IMR-90 (cell line): Measurements from ENCODE around the gene VASH1. TPM values are rescaled to one million over a fixed set of nuclear protein-coding genes. Genes with fewer than 3 reads are reported as not detected.

Experiments
- ATAC-seq: fragments of 200-7000 bp; cut with Tn5 transposase; 2 replicates; pipeline ENCODE4 v1.9.1; 2020; ENCODE audit warnings: low read depth, mild to moderate bottlenecking, moderate library complexity
- BruUV-seq: library from RNA; stranded (reverse); fragments of 400-500 nt; replicated peaks from 2 replicates; lab custom pipeline; 2021; lab: Mats Ljungman, UMichigan
- CTCF ChIA-PET: fragments of 300-600 bp; formaldehyde crosslinking; extraction: SDS; loops from one replicate; lab custom pipeline; 2021; ENCODE audit warnings: antibody characterized with exemption; lab: Yijun Ruan, JAX
- POLR2A ChIA-PET: fragments of 300-600 bp; sonication (Branson Sonifier 250); formaldehyde crosslinking; loops from one replicate; lab custom pipeline; 2022; ENCODE audit warnings: antibody characterized with exemption; ENCODE audit not compliant: unreplicated experiment; lab: Charles Lee
- DNase-seq: peaks from one replicate; pipeline ENCODE4 v3.0.0; 2013
- H2AFZ ChIP-seq: replicated peaks from 2 replicates; pipeline ENCODE3; 2013; ENCODE audit warnings: low read length, mild to moderate bottlenecking; ENCODE audit not compliant: poor library complexity
- H2AK5ac ChIP-seq: 2 replicates; pipeline ENCODE4 v1.6.1; 2013; ENCODE audit warnings: low read depth, low read length, inconsistent platforms
- H2AK9ac ChIP-seq: replicated peaks from 2 replicates; pipeline ENCODE3; 2013; ENCODE audit warnings: mild to moderate bottlenecking, low read depth, low read length, moderate library complexity; ENCODE audit not compliant: poor library complexity
- H2BK120ac ChIP-seq: 2 replicates; pipeline ENCODE4 v1.6.1; 2013; ENCODE audit warnings: low read depth, low read length, inconsistent platforms
- H2BK15ac ChIP-seq: 3 replicates; pipeline ENCODE4 v1.6.1; 2013; ENCODE audit warnings: low read depth, low read length, inconsistent platforms
- H2BK20ac ChIP-seq: 2 replicates; pipeline ENCODE4 v1.6.1; 2013; ENCODE audit warnings: low read depth, mild to moderate bottlenecking, inconsistent platforms, low read length, moderate library complexity
- H2BK5ac ChIP-seq: 2 replicates; pipeline ENCODE4 v1.6.1; 2013; ENCODE audit warnings: mild to moderate bottlenecking, low read depth, low read length, inconsistent platforms; ENCODE audit not compliant: poor library complexity, severe bottlenecking
- H3K14ac ChIP-seq: replicated peaks from 2 replicates; pipeline ENCODE4 v1.6.1; 2013; ENCODE audit warnings: low read depth, low read length, inconsistent platforms
- H3K18ac ChIP-seq: 2 replicates; pipeline ENCODE4 v1.6.1; 2013; ENCODE audit warnings: low read depth, low read length, control low read depth
- H3K23ac ChIP-seq: 2 replicates; pipeline ENCODE4 v1.6.1; 2013; ENCODE audit warnings: low read depth, low read length, inconsistent platforms
- H3K27ac ChIP-seq: 2 replicates; pipeline ENCODE4 v1.5.1; 2013; ENCODE audit warnings: mild to moderate bottlenecking, control low read depth, low read length; ENCODE audit not compliant: insufficient read depth
- H3K27me3 ChIP-seq: 2 replicates; pipeline ENCODE4 v1.6.1; 2013; ENCODE audit warnings: low read length; ENCODE audit not compliant: control insufficient read depth, insufficient read depth
- H3K36me3 ChIP-seq: 2 replicates; pipeline ENCODE4 v1.6.1; 2013; ENCODE audit warnings: low read length, mixed read lengths; ENCODE audit not compliant: control insufficient read depth, insufficient read depth
- H3K4ac ChIP-seq: 2 replicates; pipeline ENCODE4 v1.6.1; 2013; ENCODE audit warnings: low read depth, low read length, inconsistent platforms
- H3K4me1 ChIP-seq: 2 replicates; pipeline ENCODE4 v1.6.1; 2013; ENCODE audit warnings: low read length, mixed read lengths; ENCODE audit not compliant: control insufficient read depth, insufficient read depth
- H3K4me2 ChIP-seq: 2 replicates; pipeline ENCODE4 v1.6.1; 2013; ENCODE audit warnings: low read depth, mild to moderate bottlenecking, control low read depth, low read length, moderate library complexity
- H3K4me3 ChIP-seq: 2 replicates; pipeline ENCODE4 v1.5.1; 2013; ENCODE audit warnings: low read depth, mild to moderate bottlenecking, control low read depth, low read length, moderate library complexity; ENCODE audit not compliant: insufficient read depth
- H3K56ac ChIP-seq: 2 replicates; pipeline ENCODE4 v1.6.1; 2013; ENCODE audit warnings: low read length, inconsistent platforms; ENCODE audit not compliant: insufficient read depth; ENCODE audit errors: extremely low read depth
- H3K79me1 ChIP-seq, 2 experiments: 2 replicates each; pipeline ENCODE4 v1.6.1; 2013; ENCODE audit warnings: low read length in 2 of 2, inconsistent platforms in 1 of 2, low read depth in 1 of 2
- H3K9ac ChIP-seq: 2 replicates; pipeline ENCODE4 v1.6.1; 2013; ENCODE audit warnings: low read depth, low read length, control low read depth
- H3K9me1 ChIP-seq: 2 replicates; pipeline ENCODE4 v1.6.1; 2013; ENCODE audit warnings: low read length, inconsistent platforms; ENCODE audit not compliant: insufficient read depth
- H3K9me3 ChIP-seq: 2 replicates; pipeline ENCODE4 v1.6.1; 2013; ENCODE audit warnings: low read length; ENCODE audit not compliant: control insufficient read depth, insufficient read depth
- H4K20me1 ChIP-seq: 2 replicates; pipeline ENCODE4 v1.6.1; 2013; ENCODE audit warnings: low read length, inconsistent platforms; ENCODE audit not compliant: insufficient read depth
- H4K5ac ChIP-seq: 2 replicates; pipeline ENCODE4 v1.6.1; 2013; ENCODE audit warnings: mild to moderate bottlenecking, low read depth, low read length, control low read depth
- H4K8ac ChIP-seq, 2 experiments: 2 replicates each; pipeline ENCODE4 v1.6.1; 2013; ENCODE audit warnings: low read depth in 2 of 2, low read length in 2 of 2, control low read depth in 1 of 2, inconsistent platforms in 1 of 2
- H4K91ac ChIP-seq: 2 replicates; pipeline ENCODE4 v1.6.1; 2013; ENCODE audit warnings: low read depth, low read length, inconsistent platforms; ENCODE audit not compliant: insufficient read depth
- BHLHE40 ChIP-seq: fragments of 150-350 bp; IDR thresholded peaks from 2 replicates; pipeline ENCODE4 v1.6.1; 2016; ENCODE audit warnings: mild to moderate bottlenecking, low read depth, low read length
- CEBPB ChIP-seq: IDR thresholded peaks from 2 replicates; pipeline ENCODE4 v1.6.1; 2012; ENCODE audit warnings: low read depth, low read length, improper control_type of control experiment
- CHD1 ChIP-seq: IDR thresholded peaks from 2 replicates; pipeline ENCODE4 v1.6.1; 2012; ENCODE audit warnings: low read depth, low read length, improper control_type of control experiment
- FOS ChIP-seq: fragments of 150-350 bp; IDR thresholded peaks from 2 replicates; pipeline ENCODE4 v1.6.1; 2016; ENCODE audit warnings: low read depth, low read length
- MAFK ChIP-seq: IDR thresholded peaks from 2 replicates; pipeline ENCODE4 v1.6.1; 2012; ENCODE audit warnings: low read depth, low read length, improper control_type of control experiment
- MAZ ChIP-seq: IDR thresholded peaks from 2 replicates; pipeline ENCODE4 v1.6.1; 2012; ENCODE audit warnings: low read depth, mild to moderate bottlenecking, low read length, improper control_type of control experiment, moderate library complexity, borderline replicate concordance
- MXI1 ChIP-seq: IDR thresholded peaks from 2 replicates; pipeline ENCODE4 v1.6.1; 2012; ENCODE audit warnings: low read depth, mild to moderate bottlenecking, low read length, moderate library complexity, borderline replicate concordance
- NFE2L2 ChIP-seq: fragments of 150-350 bp; IDR thresholded peaks from 2 replicates; pipeline ENCODE4 v1.6.1; 2016; ENCODE audit warnings: low read depth, mild to moderate bottlenecking, low read length
- POLR2A ChIP-seq: IDR thresholded peaks from 2 replicates; pipeline ENCODE4 v1.6.1; 2012; ENCODE audit warnings: mild to moderate bottlenecking, low read depth, low read length
- RAD21 ChIP-seq: IDR thresholded peaks from 2 replicates; pipeline ENCODE4 v1.6.1; 2012; ENCODE audit warnings: low read length, improper control_type of control experiment
- RCOR1 ChIP-seq: IDR thresholded peaks from 2 replicates; pipeline ENCODE4 v1.6.1; 2012; ENCODE audit warnings: mild to moderate bottlenecking, low read length, improper control_type of control experiment; ENCODE audit not compliant: insufficient replicate concordance
- RFX5 ChIP-seq: IDR thresholded peaks from 2 replicates; pipeline ENCODE4 v1.8.0; 2012; ENCODE audit warnings: low read depth, mild to moderate bottlenecking, low read length, moderate library complexity
- SMC3 ChIP-seq: fragments of 150-350 bp; IDR thresholded peaks from 2 replicates; pipeline ENCODE4 v1.6.1; 2016; ENCODE audit warnings: low read depth, mild to moderate bottlenecking, antibody characterized with exemption, low read length, moderate library complexity
- WGBS, 2 experiments: methylation state at CpG; one replicate each; pipeline versions ENCODE4 v1.1.5 to v1.1.7; 2013; ENCODE audit warnings: missing lambda C conversion rate in 2 of 2; ENCODE audit not compliant: insufficient read length in 1 of 2; ENCODE audit errors: extremely low coverage in 2 of 2; 5-methylcytosine and 5-hydroxymethylcytosine counted together
- dilution Hi-C: fragments of 300-500 bp; cut with HindIII; formaldehyde crosslinking; loops from one replicate; pipeline ENCODE4 v1.14.3; 2018; ENCODE audit warnings: low sequenced_read_pairs; ENCODE audit not compliant: unreplicated experiment
- in situ Hi-C: fragments of 300-500 bp; cut with MboI; formaldehyde crosslinking; loops from 3 replicates; pipeline ENCODE4 v1.14.3; 2019; ENCODE audit warnings: low sequenced_read_pairs, inconsistent platforms, mixed read lengths
- intact Hi-C: fragments of 100-400 bp; cut with micrococcal nuclease; formaldehyde crosslinking; loops from 2 replicates; pipeline ENCODE4 v1.10.0; 2022
- polyA plus RNA-seq, 3 experiments: library from polyadenylated mRNA; depleted of rRNA; stranded (reverse); fragments of >200 nt; gene quantifications; 2 replicates each; pipeline ENCODE4 v1.2.3, GENCODE V29; 2012; ENCODE audit warnings: low replicate concordance in 1 of 3
- total RNA-seq: library from RNA; depleted of rRNA; stranded (reverse); fragments of >200 nt; gene quantifications from 2 replicates; pipeline ENCODE4 v1.2.3, GENCODE V29; 2012
- TF ChIP-seq, protein P1 (sequence below): conservative IDR thresholded peaks from 2 replicates; pipeline ENCODE4 v1.5.1; 2012; ENCODE audit warnings: mild to moderate bottlenecking, low read depth, low read length, improper control_type of control experiment
- TF ChIP-seq, protein P2 (sequence below): fragments of 150-350 bp; IDR thresholded peaks from 2 replicates; pipeline ENCODE4 v1.6.1; 2017; ENCODE audit warnings: mild to moderate bottlenecking, antibody characterized with exemption, low read length, low read depth

VASH1 gene
- total and polyA plus RNA-seq, 2 of the 4 experiments (the other 2 are of a cell fraction): 2.0 to 9.5 TPM

DNA sequence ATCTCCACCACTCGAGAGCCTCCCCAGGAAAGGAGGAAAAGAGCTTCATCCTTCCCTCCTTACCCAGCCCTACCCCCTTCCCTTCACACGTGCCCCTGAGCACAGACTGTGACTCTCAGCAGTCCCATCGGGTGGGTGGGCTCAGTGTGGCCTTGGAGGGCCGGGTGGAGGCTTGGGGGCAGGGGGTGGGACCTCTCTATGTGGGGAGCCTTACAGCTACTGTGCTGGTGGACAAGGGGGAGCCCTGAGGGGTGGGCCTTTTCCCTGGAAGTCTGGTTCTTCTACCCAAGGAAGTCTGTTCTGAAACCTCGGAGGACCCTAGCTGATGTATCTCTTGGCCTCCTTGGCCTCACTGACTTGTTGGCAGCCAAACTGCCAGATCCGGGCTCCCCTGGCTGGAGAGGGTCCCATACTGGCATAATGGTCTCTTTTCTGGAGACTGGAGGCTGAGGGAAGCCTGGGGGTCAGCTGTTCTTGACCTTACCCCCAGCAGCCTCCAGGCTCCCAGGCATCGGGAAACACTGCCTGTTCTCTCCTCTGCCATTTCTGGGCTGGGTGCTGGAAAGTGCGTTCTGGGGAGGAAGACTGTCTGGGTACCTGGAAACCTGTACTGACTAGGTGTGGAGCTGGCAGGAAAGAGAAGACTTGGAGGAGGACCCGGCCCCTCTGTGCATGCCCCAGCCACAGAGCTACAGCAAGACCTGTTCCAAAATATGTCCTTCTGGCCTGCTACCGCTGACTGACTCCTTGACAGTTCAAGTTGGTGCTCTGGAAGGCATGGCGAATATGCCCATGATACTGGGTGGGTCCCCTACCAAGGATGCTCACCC, 7.6 kb downstream of the VASH1 start:
- H3K14ac ChIP-seq: no peak overlapping the region
- no peak overlapping the region for H3K9ac ChIP-seq
- no peaks in the 10 kb centered on the region for H3K27me3 ChIP-seq
- H4K8ac ChIP-seq: peak overlapping the region in 1 of 2 experiments; percentile 42; a peak in 1 of 4 replicates
- no peak overlapping the region for H3K4me2 ChIP-seq
- no peak overlapping the region for H3K18ac ChIP-seq
- dilution Hi-C loops: no loop called here
- no peak overlapping the region for H3K4ac ChIP-seq
- H2BK5ac ChIP-seq: no peak overlapping the region
- H3K4me3 ChIP-seq: no peak overlapping the region
- no peak overlapping the region for H2BK15ac ChIP-seq
- no peak overlapping the region for H2BK120ac ChIP-seq
- no peak overlapping the region for H3K56ac ChIP-seq
- no peak overlapping the region for H4K91ac ChIP-seq
- H2AK9ac ChIP-seq: no peak overlapping the region
- ATAC-seq (no peak), DNase-seq (no peak)
- H3K4me1 ChIP-seq: peaks cover 14% of the 10 kb centered on the region
- peak overlapping the region; percentile 62 for H2AFZ ChIP-seq
- peaks cover 8% of the 10 kb centered on the region; the same call in 1 of the 2 replicates for H3K9me1 ChIP-seq
- in situ Hi-C loops: no loop called here
- 75% methylated on average over 4 of the region's 11 CpGs; no CpG with 5 or more reads in 1 of the 2 experiments for WGBS, 2 experiments
- no peak overlapping the region for H2BK20ac ChIP-seq
- CTCF ChIA-PET: no interaction called here
- H3K79me1 ChIP-seq: no peaks in the 10 kb centered on the region
- H3K9me3 ChIP-seq: no peaks in the 10 kb centered on the region
- H4K20me1 ChIP-seq: no peaks in the 10 kb centered on the region
- no peak overlapping the region for H3K27ac ChIP-seq
- intact Hi-C loops: no loop called here
- H2AK5ac ChIP-seq: no peak overlapping the region
- no peak overlapping the region for H3K23ac ChIP-seq
- no TSS peak for BruUV-seq
- peaks cover 4% of the 10 kb centered on the region; the same call in 1 of the 2 replicates for H3K36me3 ChIP-seq
- POLR2A ChIA-PET: interaction anchor here (0.6 kb wide), 1 partner anchor 256 kb away, joined by 3 read pairs; no protein-coding TSS in a partner anchor
- no peak overlapping the region for H4K5ac ChIP-seq
- TF ChIP-seq RAD21: no peak
- TF ChIP-seq POLR2A: no peak
- no peak for TF ChIP-seq BHLHE40
- TF ChIP-seq RFX5: no peak
- TF ChIP-seq, protein P1, sequence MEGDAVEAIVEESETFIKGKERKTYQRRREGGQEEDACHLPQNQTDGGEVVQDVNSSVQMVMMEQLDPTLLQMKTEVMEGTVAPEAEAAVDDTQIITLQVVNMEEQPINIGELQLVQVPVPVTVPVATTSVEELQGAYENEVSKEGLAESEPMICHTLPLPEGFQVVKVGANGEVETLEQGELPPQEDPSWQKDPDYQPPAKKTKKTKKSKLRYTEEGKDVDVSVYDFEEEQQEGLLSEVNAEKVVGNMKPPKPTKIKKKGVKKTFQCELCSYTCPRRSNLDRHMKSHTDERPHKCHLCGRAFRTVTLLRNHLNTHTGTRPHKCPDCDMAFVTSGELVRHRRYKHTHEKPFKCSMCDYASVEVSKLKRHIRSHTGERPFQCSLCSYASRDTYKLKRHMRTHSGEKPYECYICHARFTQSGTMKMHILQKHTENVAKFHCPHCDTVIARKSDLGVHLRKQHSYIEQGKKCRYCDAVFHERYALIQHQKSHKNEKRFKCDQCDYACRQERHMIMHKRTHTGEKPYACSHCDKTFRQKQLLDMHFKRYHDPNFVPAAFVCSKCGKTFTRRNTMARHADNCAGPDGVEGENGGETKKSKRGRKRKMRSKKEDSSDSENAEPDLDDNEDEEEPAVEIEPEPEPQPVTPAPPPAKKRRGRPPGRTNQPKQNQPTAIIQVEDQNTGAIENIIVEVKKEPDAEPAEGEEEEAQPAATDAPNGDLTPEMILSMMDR: no peak
- TF ChIP-seq SMC3: no peak
- TF ChIP-seq, protein P2, sequence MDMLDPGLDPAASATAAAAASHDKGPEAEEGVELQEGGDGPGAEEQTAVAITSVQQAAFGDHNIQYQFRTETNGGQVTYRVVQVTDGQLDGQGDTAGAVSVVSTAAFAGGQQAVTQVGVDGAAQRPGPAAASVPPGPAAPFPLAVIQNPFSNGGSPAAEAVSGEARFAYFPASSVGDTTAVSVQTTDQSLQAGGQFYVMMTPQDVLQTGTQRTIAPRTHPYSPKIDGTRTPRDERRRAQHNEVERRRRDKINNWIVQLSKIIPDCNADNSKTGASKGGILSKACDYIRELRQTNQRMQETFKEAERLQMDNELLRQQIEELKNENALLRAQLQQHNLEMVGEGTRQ: no peak
- TF ChIP-seq MXI1: no peak
- no peak for TF ChIP-seq CHD1
- no peak for TF ChIP-seq RCOR1
- no peak for TF ChIP-seq CEBPB
- TF ChIP-seq NFE2L2: no peak
- TF ChIP-seq FOS: no peak
- TF ChIP-seq MAFK: no peak
- TF ChIP-seq MAZ: no peak
